ENCODE data around the gene METTL25B.
A peak's percentile ranks its signal among the peaks of the same experiment; 100 is the strongest.

METTL25B gene

DNA sequence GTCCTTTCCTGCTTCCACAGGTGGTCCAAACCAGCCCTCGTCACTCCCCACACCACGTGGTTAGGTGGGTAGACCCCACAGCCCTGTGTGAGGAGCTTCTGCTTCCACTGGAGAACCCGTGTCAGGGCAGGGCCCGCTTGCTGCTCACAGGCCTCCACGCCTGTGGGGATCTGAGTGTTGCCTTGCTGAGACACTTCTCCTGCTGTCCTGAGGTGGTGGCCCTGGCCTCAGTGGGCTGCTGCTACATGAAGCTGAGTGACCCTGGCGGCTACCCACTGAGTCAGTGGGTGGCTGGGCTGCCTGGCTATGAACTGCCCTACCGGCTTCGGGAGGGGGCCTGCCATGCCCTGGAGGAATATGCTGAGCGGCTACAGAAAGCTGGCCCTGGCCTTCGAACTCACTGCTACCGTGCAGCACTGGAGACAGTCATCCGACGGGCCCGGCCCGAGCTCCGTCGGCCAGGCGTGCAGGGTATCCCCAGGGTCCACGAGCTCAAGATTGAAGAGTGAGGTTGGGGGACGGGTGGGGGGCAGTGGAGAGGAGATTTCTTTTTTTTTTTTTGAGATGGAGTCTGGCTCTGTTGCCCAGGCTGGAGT is 5.8 kb downstream of the METTL25B start:
- Histone ChIP-seq H3K9ac (ENCODE audit: low read length) (no peak overlapping the region), H3K36me3 (ENCODE audit: control insufficient read depth, insufficient read depth, low read length, severe bottlenecking) (peaks cover 38% of the 10 kb centered on the region), H3K27me3 (replicated peaks; ENCODE audit: control insufficient read depth, insufficient read depth, low read length) (no peaks in the 10 kb centered on the region), H3K4me3 (ENCODE audit: low read length) (no peak overlapping the region), H3K4me1 (ENCODE audit: control insufficient read depth, insufficient read depth, low read length) (peaks cover 8% of the 10 kb centered on the region), H3K9me3 (ENCODE audit: control insufficient read depth, low read length) (no peaks in the 10 kb centered on the region)
- no peak for DNase-seq (ENCODE audit: low read depth)

DNA sequence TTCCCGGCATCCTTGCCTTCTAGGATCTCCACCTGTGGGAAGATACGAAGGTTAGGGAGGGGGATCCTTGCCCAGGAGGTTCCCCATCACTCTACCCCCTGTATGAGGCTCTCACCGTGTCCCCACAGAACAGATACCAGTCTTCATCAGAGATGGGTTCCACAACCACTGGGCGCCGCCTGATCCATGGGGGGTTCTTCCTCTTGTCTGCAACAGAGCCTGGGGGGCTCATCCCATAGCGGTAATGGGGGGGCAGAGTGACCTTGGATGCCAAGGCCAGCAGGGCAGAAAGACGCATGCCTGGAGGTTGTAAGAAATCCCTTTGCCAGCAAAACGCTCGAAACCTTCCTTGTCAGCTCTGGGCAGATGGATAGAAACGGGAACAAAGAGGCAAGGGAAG is 10.1 kb downstream of the METTL25B start:
- no peak overlapping the region for H3K9ac ChIP-seq (ENCODE audit: low read length)
- peaks cover 15% of the 10 kb centered on the region for H3K4me1 ChIP-seq (ENCODE audit: control insufficient read depth, insufficient read depth, low read length)
- DNase-seq (ENCODE audit: low read depth): no peak
- H3K9me3 ChIP-seq (ENCODE audit: control insufficient read depth, low read length): no peaks in the 10 kb centered on the region
- peaks cover 48% of the 10 kb centered on the region for H3K36me3 ChIP-seq (ENCODE audit: control insufficient read depth, insufficient read depth, low read length, severe bottlenecking)
- H3K4me3 ChIP-seq (ENCODE audit: low read length): no peak overlapping the region
- no peaks in the 10 kb centered on the region for H3K27me3 ChIP-seq (replicated peaks; ENCODE audit: control insufficient read depth, insufficient read depth, low read length)

DNA sequence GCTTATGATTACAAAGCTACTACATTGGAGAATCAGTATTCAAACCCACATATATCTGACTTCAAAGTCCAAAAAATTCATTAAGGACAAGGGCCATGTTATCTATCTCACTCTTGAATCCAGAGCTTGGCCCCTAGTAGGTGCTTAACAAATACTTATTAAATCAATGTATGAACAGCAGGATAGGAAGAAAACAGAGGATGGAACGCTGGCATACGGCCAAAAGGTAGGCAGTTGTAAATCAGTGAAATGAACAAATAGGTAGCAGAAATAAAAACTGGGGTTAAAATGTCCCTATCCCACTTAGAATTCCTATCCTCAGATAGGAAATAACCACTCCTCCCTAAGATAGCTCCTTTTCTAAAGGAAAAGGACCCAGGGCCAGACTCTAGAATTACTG is 10.6 kb downstream of the METTL25B start:
- H3K36me3 ChIP-seq (ENCODE audit: control insufficient read depth, insufficient read depth, low read length, severe bottlenecking): peaks cover 50% of the 10 kb centered on the region
- no peak for DNase-seq (ENCODE audit: low read depth)

DNA sequence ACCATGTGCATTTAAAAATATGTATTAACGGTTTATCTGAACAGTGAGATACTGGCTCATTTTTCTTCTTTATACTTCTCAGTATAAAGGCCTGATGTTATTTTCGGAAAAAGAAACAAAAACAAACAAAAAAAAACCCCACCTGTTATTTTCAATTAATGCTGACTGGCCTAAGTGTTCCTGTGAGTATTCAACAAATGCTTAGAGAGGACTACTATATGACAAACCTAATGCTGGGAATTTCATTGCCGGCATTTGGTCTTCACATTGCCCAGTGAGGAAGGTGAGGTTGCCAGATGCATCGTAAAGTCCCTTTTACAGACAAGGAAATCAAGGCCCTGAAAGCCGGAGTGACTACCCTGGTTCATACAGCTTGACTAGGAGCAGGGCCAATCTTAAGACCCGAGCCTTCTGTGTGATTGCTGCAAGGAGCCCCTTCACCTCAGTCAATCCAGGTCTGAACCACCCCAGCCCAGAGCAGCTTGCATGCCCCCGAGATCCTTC is 12.0 kb downstream of the METTL25B start:
- H3K27me3 ChIP-seq (replicated peaks; ENCODE audit: control insufficient read depth, insufficient read depth, low read length): no peaks in the 10 kb centered on the region
- H3K4me1 ChIP-seq (ENCODE audit: control insufficient read depth, insufficient read depth, low read length): peaks cover 21% of the 10 kb centered on the region
- peak overlapping the region; percentile 94 for H3K9ac ChIP-seq (ENCODE audit: low read length)
- DNase-seq (ENCODE audit: low read depth): no peak
- H3K4me3 ChIP-seq (ENCODE audit: low read length): peak overlapping the region; percentile 98
- H3K9me3 ChIP-seq (ENCODE audit: control insufficient read depth, low read length): no peaks in the 10 kb centered on the region
- H3K36me3 ChIP-seq (ENCODE audit: control insufficient read depth, insufficient read depth, low read length, severe bottlenecking): peaks cover 57% of the 10 kb centered on the region

More for the DNA sequence above, 10.6 kb downstream of the METTL25B start:
- no peak overlapping the region for H3K9ac ChIP-seq (ENCODE audit: low read length)
- H3K4me1 ChIP-seq (ENCODE audit: control insufficient read depth, insufficient read depth, low read length): peaks cover 15% of the 10 kb centered on the region
- H3K4me3 ChIP-seq (ENCODE audit: low read length): no peak overlapping the region
- no peaks in the 10 kb centered on the region for H3K9me3 ChIP-seq (ENCODE audit: control insufficient read depth, low read length)
- H3K27me3 ChIP-seq (replicated peaks; ENCODE audit: control insufficient read depth, insufficient read depth, low read length): no peaks in the 10 kb centered on the region

DNA sequence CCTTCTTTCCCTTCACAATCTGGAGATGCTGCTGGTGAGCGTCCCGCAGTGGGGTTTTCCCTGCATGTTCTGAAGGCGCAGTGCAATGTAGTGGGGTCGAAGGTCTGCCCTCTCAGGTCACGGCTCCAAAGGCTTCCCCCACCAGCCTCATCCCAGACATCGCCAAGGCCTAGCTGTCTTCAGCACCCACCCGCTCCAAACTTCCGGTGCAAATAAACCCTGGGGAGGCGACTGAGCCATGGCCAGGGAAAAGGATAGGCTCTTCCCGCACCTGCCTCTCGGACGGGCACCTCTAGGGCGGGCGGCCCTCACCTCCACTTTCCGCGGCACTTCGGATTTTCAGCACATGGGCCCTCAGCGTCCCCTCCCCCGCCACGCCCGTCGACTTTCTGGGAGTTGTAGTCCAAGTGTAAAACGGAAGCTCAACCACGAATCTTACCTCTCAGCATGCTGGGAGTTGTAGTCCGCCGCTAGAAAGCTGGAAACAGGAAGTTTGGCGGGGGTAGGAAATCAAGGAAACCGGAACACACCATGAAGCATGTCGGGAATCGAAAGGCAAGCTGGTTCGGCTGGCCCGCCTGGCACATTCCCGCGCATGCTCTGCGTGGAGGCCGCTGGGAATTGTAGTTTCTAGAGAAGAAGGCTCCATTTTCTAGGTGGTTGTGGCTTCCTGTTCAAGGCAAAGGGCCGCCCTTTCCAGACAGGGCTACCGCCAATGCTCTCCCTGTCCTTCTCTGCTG is 12.6 kb downstream of the METTL25B start, which contains the start of gene MRPL24:
TSS of gene MRPL24 (minus strand) at position 348 of the 740 bp plus-strand sequence. CDS start 2,384 bp downstream, outside the sequence.
- peaks cover 57% of the 10 kb centered on the region for H3K36me3 ChIP-seq (ENCODE audit: control insufficient read depth, insufficient read depth, low read length, severe bottlenecking)

DNA sequence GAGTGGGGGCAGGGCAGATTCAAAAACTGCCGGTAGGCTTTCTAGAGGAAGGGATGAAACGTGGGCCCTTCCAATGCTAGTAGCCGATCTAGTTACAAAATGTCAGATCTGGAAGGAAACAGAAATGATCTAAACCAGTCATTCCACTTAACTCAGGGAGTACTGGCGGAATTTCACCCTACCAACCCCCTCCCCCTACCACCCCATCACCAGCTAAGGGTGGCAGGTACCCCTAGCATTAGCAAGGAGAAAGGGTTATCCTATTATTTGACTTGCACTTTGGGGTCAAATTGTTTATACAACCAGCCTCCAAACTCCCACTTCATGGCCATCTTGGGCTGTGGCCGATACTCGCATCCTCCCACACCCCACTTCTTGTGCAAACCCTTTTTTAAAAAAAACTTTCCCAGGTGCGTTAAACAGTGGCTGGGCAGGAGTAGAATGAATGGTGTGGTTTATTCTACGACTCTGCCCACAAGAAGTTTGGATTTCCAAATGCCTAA is 13.3 kb downstream of the METTL25B start:
- Histone ChIP-seq H3K9me3 (ENCODE audit: control insufficient read depth, low read length) (no peaks in the 10 kb centered on the region), H3K4me3 (ENCODE audit: low read length) (peak overlapping the region; percentile 98), H3K36me3 (ENCODE audit: control insufficient read depth, insufficient read depth, low read length, severe bottlenecking) (peaks cover 52% of the 10 kb centered on the region), H3K9ac (ENCODE audit: low read length) (peak overlapping the region; percentile 67), H3K4me1 (ENCODE audit: control insufficient read depth, insufficient read depth, low read length) (peaks cover 33% of the 10 kb centered on the region), H3K27me3 (replicated peaks; ENCODE audit: control insufficient read depth, insufficient read depth, low read length) (no peaks in the 10 kb centered on the region)
- no peak for DNase-seq (ENCODE audit: low read depth)

More for the DNA sequence above, 12.6 kb downstream of the METTL25B start, which contains the start of gene MRPL24:
- no peaks in the 10 kb centered on the region for H3K27me3 ChIP-seq (replicated peaks; ENCODE audit: control insufficient read depth, insufficient read depth, low read length)
- peak within 1 kb of the TSS; percentile 94 for H3K9ac ChIP-seq (ENCODE audit: low read length)
- peak within 1 kb of the TSS; percentile 98 for H3K4me3 ChIP-seq (ENCODE audit: low read length)
- DNase-seq (ENCODE audit: low read depth): peak; percentile 100
- H3K9me3 ChIP-seq (ENCODE audit: control insufficient read depth, low read length): no peaks in the 10 kb centered on the region
- H3K4me1 ChIP-seq (ENCODE audit: control insufficient read depth, insufficient read depth, low read length): peaks cover 27% of the 10 kb centered on the region

DNA sequence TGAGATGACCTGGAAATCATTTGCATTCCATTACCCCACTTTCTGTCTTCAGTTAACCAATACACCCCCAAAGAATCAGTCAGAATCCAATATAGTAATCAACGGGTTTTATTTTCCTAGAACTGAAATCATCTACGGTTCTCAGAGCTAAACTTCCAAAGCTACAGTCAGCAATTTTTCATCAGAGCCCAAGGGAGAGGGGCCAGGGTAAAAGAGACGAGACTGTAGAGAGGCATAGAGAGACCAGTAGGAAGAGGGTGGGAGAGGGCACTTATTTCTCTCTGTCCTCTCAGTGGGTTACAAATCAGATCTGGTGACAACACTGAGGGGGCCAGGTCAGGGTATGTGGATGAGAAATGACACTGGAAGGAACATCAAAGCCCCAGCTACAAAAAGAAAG is 13.7 kb downstream of the METTL25B start:
- peaks cover 47% of the 10 kb centered on the region for H3K36me3 ChIP-seq (ENCODE audit: control insufficient read depth, insufficient read depth, low read length, severe bottlenecking)
- no peak for DNase-seq (ENCODE audit: low read depth)
- peaks cover 35% of the 10 kb centered on the region for H3K4me1 ChIP-seq (ENCODE audit: control insufficient read depth, insufficient read depth, low read length)
- H3K9me3 ChIP-seq (ENCODE audit: control insufficient read depth, low read length): no peaks in the 10 kb centered on the region
- no peak overlapping the region for H3K9ac ChIP-seq (ENCODE audit: low read length)
- no peak overlapping the region for H3K4me3 ChIP-seq (ENCODE audit: low read length)
- no peaks in the 10 kb centered on the region for H3K27me3 ChIP-seq (replicated peaks; ENCODE audit: control insufficient read depth, insufficient read depth, low read length)

DNA sequence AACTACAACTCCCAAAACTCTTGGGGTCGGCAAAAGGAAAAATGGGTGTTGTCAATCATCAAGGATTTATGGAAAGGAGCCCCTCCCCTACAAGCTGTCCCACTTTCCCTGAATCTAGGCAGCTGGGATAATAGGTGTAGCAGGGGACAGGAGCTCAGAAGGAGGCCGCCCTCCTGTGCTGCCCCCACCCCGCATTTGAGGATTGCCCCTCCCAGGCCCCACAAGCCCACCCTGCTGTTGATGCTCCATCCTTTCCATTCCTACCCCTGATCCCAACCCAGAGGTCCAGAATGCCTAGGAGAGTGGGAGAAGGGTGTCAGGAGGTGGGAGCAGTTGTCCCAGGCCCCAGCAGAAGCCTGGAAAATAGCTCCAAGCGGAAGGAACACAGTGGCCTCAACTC is 14.5 kb downstream of the METTL25B start:
- no peaks in the 10 kb centered on the region for H3K27me3 ChIP-seq (replicated peaks; ENCODE audit: control insufficient read depth, insufficient read depth, low read length)
- no peak overlapping the region for H3K4me3 ChIP-seq (ENCODE audit: low read length)
- peaks cover 42% of the 10 kb centered on the region for H3K4me1 ChIP-seq (ENCODE audit: control insufficient read depth, insufficient read depth, low read length)
- H3K36me3 ChIP-seq (ENCODE audit: control insufficient read depth, insufficient read depth, low read length, severe bottlenecking): peaks cover 39% of the 10 kb centered on the region
- H3K9ac ChIP-seq (ENCODE audit: low read length): no peak overlapping the region
- no peak for DNase-seq (ENCODE audit: low read depth)
- H3K9me3 ChIP-seq (ENCODE audit: control insufficient read depth, low read length): no peaks in the 10 kb centered on the region

DNA sequence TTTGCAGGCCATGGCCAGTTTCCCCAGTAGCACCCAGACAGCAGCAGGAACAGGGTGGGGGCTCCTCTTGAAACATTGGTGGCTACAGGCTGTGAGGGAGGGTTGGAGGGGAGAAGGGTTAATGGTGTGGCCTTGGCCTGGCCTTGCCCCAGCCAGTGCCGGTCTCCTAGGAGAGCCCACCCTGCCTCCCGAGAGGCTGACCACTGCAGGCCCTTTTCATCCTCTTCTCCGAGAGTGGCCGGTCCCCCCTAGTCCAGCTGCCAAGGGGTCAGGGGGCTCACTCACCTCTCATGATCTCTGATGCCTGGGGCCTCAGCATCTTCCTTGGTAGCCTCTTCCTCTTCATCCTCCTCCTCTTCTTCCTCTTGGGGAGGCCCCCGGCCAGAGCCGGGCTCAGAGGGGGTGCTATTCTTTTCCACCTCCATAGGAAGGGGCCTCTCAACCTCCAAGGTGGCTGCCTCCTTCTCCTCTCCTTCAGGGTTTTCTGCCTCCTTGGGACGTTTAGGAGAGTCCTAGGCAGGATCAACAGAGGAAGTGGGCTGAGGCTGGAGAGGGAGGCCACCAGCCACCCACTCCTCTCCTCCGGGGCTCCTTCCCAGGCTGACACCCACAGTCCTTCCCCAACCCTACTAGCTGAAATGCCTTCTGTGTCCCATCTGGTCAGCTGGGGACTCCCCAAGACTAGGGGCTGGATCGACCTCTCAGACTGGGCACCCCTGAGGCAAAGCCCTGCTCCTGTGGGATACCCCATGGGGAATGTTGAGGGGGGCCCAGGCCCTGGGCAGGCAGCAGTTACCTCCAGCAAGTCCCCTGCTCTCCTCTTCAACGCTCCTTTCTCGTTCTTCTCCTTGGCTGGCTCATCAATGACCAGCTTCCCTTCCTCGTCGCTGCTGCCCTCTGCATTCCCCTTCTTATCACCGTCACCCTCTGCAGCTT is 15.4 kb downstream of the METTL25B start:
- Histone ChIP-seq H3K9me3 (ENCODE audit: control insufficient read depth, low read length) (no peaks in the 10 kb centered on the region), H3K9ac (ENCODE audit: low read length) (peak overlapping the region; percentile 41), H3K4me3 (ENCODE audit: low read length) (no peak overlapping the region), H3K4me1 (ENCODE audit: control insufficient read depth, insufficient read depth, low read length) (peaks cover 50% of the 10 kb centered on the region), H3K27me3 (replicated peaks; ENCODE audit: control insufficient read depth, insufficient read depth, low read length) (no peaks in the 10 kb centered on the region), H3K36me3 (ENCODE audit: control insufficient read depth, insufficient read depth, low read length, severe bottlenecking) (peaks cover 33% of the 10 kb centered on the region)
- no peak for DNase-seq (ENCODE audit: low read depth)

DNA sequence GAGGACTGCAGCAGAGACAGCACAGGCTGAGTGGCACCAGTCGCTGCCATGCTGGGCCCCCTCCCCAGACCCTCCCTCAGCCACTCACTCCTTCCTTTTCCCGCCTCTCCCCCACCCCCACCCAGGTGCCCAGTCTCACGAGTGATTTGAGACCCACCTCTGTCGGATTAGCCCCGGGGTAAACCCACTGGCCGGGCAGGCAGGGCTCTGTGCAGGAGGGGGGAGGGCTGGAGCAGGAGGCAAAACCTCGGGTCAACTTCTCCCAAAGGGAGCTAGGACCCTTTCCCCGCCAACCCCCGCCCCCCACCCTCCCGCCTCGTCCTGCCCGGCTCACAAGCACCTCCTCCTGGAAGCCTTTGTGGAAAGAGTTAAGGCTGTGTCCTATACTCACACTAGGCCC is 16.1 kb downstream of the METTL25B start:
- Histone ChIP-seq H3K36me3 (ENCODE audit: control insufficient read depth, insufficient read depth, low read length, severe bottlenecking) (peaks cover 33% of the 10 kb centered on the region), H3K27me3 (replicated peaks; ENCODE audit: control insufficient read depth, insufficient read depth, low read length) (no peaks in the 10 kb centered on the region), H3K4me3 (ENCODE audit: low read length) (no peak overlapping the region), H3K9ac (ENCODE audit: low read length) (no peak overlapping the region), H3K9me3 (ENCODE audit: control insufficient read depth, low read length) (no peaks in the 10 kb centered on the region), H3K4me1 (ENCODE audit: control insufficient read depth, insufficient read depth, low read length) (peaks cover 57% of the 10 kb centered on the region)
- no peak for DNase-seq (ENCODE audit: low read depth)

All from adipocyte (in vitro differentiated cells).